ENCODE data around the gene KCNIP1.
"Not testable (repeated sequence)": the region's sequence is repeated elsewhere in the genome, so short reads cannot be mapped to it uniquely, and the experiment has no call there.

The KCNIP1 gene

GRCh38 chr5:170538696-170539586, 35.1 kb downstream of the KCNIP1 start:
- DNase-seq = no peak

GRCh38 chr5:170540271-170540670, 36.5 kb downstream of the KCNIP1 start:
- no peak for DNase-seq

- no peak for DNase-seq
Observed at GRCh38 chr5:170541146-170541769, 37.4 kb downstream of the KCNIP1 start.

- no peak for DNase-seq
Observed at GRCh38 chr5:170542691-170543293, 39.0 kb downstream of the KCNIP1 start.

- DNase-seq = no peak
Observed at GRCh38 chr5:170545313-170545712, 41.5 kb downstream of the KCNIP1 start.

- DNase-seq = no peak
Observed at GRCh38 chr5:170545811-170546210, 42.0 kb downstream of the KCNIP1 start.

DNA sequence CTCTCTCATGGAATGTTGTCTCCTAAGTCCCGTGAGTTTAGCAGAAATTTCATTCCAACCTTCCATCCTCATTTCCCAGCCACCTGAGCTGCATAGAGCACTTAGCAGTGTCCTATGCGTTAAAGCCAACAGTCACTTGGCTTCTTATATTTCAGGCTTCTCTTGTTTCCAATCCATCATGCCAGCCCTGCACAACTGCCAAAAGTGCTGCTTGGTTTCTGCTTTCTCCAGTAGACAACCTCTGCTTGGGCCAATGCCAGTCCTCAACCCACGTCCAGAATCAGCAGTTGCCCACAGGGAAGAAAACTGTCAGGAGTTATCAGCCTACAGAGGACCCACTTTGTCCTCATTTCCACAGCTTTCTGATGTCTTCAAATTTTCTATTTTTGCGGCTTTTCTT, 42.5 kb downstream of the KCNIP1 start:
- DNase-seq = no peak

GRCh38 chr5:170550382-170550781, 46.6 kb downstream of the KCNIP1 start:
- DNase-seq = not testable (repeated sequence)

DNA sequence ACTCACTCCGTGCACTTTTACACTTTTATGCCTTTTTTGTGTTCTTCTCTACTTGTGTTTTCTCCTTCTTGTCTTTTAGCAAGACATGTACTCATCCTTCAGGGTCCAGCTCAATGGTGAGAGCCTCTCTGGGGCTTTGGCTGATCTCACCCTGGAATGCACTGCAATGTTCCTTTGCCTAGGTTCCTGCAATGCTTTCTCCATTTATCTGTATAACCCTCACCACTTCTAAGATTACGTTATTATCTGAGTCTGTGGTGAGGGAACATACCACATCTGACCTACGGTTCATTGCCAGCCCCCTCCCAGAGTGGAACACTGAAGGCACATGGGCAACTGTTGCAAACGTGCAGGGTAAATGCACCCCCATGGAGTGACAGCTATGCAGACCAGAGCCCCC, 47.3 kb downstream of the KCNIP1 start:
- no peak for DNase-seq

DNA sequence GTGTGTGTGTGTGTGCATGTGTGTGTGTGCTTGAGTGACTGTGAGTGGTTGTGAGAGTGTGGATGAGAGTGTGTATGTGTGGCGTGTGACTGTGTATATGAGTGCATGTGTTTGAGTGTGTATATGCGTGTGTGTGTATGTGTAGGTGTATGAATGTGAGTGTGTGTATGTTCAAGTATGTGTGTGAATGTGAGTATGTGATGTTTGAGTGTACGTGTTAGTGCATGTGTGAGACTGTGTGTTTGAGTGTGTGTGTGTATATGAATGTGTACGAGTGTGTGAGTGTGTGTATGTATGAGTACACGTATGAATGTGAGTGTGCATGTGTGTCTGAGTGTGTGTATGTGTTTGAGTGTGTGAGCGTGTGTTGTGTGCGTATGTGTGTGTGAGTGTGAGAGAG, 47.8 kb downstream of the KCNIP1 start:
- no peak for DNase-seq

DNA sequence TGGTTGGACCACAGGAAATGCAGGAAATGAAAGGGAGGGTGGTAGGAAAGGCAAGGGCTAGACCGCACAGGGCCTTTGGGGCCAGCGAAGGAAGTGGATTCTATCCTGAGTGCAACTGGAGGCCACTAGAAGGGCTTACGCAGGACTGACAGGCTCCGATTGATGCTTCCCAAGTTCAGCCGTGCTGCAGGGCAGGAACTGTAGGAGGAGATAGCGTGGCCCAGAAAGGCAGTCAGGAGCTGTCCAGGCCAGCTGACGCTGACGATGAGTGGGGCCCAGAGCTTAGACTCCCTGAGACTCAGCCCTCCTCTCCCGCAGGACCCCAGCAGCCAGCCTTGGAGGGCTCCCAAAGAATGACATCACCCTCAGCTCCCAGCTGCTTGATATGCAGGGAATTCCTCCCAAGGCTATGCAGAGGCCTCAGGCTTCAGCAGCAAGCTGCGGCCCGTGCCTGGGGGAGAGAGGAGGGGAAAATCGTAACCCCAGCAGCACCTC, 48.8 kb downstream of the KCNIP1 start:
- no peak for DNase-seq

- no peak for DNase-seq
Observed at GRCh38 chr5:170553218-170553617, 49.4 kb downstream of the KCNIP1 start.

DNA sequence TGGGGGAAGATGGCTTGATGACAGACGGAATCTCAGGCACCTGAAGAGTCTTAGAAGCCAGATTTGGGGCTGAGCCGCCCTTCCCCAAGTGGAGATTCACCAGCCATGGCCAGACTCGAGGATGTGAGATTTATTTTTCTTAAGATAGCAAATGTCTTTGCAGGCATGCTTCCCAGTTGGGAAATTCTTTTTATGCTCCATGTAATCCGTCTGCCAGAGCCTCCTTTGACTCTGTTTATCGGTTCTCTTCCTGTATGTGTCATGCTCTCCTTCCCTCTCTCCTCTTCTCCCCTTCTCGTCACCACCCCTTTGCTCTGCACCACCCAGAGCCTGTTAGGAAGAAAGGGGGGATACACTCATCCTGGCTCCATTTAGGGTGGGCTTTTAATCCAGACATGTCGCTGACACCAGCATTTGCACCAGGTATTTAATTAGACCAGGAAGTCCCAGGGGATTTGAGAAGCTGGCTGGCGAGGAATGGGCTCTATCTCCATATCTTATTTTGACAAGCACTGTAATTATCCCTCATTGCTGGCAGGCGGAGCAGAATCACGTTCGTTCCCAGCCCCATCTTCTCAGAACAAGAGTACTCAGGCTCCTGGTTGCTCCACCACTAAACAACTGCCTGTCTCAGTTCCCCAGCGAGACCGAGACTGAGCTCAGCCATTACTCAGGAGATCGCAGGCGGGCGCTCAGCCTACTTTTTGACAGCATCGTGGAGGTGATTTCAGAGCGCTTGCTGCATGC, 50.9 kb downstream of the KCNIP1 start:
- no peak for DNase-seq

DNA sequence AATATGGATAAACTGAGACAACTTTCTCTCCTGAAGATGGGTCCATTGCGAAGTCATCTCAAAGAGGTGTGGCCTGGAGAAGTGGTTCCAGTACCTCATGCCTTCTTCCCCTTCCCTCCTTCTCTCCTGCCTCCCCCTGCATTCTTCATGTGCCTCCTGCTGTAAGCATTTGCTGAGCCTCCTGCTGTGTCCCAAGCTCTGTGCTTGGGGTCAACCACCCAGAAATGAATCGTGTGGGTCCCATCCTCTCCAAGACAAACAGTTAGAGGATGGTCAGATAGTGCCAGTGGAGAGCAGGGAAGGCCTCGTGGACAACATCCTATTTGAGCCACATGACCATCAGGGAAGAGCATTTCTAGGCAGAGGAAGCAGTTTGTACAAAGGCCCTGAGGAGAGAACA, 53.5 kb downstream of the KCNIP1 start:
- DNase-seq = no peak

- DNase-seq = no peak
Observed at GRCh38 chr5:170559296-170559695, 55.5 kb downstream of the KCNIP1 start.

DNA sequence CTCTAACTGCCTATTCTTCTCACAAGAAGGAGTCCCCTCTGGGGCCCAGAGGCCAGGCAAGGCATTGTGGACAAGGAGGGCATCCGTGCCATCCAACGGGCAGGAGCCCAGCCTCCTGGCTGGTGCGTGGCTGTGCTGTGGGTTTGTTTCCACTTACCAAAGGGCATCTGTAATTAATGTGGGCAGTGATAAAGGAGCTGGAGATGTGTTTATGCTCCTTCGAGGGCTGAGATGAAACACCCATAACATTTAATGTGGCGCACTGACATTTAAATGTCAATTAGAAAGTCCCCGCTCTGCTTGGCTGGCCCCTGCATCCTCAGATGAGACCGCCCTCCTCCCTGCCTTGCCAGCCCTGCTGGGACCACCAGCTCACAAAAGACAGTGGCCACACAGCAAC, 57.1 kb downstream of the KCNIP1 start:
- DNase-seq = no peak

DNA sequence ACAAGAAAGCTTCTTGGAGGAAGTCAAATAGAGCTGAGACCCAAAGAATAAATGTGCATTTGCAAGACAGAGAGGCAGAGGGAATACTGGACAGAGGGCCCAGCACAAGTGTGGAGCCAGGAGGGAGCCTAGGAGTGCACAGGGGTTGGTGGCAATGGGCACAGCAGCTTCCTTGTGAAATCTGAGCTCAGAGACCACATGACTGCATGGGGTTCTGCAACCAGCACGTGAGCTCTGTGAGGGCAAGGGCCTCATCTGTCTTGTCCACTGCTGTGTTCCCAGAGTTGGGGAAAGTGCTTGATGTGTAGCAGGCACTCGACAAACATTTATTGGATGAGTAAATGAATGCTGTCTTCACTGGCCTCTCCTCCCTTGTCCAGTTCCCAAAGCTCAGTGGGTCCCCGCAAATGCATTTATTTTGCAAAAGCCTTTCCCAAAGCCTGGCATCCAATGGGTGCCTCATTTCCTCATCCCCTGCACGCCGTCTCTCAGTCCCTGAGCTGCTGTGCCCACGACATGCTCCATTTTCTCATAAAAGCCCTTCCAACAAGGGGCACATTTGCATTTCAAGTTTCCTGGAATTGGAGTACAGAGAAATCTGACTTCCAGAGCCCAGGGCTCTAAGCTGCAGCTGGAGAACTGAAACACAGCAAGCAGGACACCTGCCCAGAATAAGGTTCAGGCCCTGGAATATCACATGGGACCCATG, 58.5 kb downstream of the KCNIP1 start:
- DNase-seq = no peak

GRCh38 chr5:170562875-170563228, 59.0 kb downstream of the KCNIP1 start:
- DNase-seq = no peak

- DNase-seq = no peak
Observed at GRCh38 chr5:170563824-170564567, 60.2 kb downstream of the KCNIP1 start.

GRCh38 chr5:170565072-170565471, 61.3 kb downstream of the KCNIP1 start:
- no peak for DNase-seq

DNA sequence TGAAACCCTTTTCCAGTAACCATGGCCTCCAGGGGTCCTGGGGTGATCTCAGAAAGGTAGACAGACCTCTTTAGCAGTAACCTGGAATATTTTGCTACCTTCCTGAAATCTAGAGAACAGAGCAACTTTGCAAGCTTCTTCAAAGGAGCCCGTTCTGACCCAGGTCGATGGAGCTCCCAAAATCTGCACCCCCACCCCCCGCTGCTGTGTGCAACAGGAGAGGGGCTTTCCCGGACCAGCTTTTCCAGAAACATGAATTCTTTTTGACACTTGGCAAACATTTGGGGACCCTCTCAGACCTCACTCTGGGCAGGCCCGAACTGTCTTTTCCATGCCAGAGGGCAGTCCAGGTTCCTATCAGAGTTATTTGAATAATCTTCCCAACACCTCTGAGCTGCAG, 65.3 kb downstream of the KCNIP1 start:
- no peak for DNase-seq

DNA sequence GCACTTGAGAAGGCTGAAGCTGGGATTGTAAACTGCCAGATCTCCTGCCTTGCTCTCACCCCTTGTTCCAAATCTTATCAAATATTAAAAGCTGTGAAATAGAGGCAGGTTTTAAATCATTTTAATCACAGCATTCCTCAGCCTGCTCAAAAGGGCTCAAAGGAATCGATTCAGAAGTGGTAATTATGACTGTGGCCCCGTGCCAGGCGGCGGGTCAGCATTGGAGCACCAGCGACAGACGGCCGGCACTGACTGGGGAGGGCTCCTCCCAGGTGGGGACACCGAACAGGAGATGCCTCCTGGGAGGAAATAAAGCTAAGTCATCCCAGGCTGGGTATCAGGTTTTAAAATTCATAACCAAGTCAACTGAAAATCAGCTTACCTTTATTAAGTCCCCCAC, 66.7 kb downstream of the KCNIP1 start:
- no peak for DNase-seq
